Left kidney (tissue), 2 donors: ENCODE data around the gene ME3. TPM values are rescaled to one million over a fixed set of nuclear protein-coding genes. Genes with fewer than 3 reads are reported as not detected.
"Not testable (repeated sequence)": the region's sequence is repeated elsewhere in the genome, so short reads cannot be mapped to it uniquely, and the experiment has no call there.

Source experiments
- DNase-seq: peaks from one replicate; pipeline ENCODE4 v3.0.0-alpha.2; 2013
- polyA plus RNA-seq: library from polyadenylated mRNA; unstranded; fragments of 120-200 nt; gene quantifications from one replicate; pipeline ENCODE4 v1.2.1, GENCODE V29; 2013; ENCODE audit not compliant: insufficient read length

Gene ME3
- polyA plus RNA-seq, 1 donor, result 29.7 TPM

DNA sequence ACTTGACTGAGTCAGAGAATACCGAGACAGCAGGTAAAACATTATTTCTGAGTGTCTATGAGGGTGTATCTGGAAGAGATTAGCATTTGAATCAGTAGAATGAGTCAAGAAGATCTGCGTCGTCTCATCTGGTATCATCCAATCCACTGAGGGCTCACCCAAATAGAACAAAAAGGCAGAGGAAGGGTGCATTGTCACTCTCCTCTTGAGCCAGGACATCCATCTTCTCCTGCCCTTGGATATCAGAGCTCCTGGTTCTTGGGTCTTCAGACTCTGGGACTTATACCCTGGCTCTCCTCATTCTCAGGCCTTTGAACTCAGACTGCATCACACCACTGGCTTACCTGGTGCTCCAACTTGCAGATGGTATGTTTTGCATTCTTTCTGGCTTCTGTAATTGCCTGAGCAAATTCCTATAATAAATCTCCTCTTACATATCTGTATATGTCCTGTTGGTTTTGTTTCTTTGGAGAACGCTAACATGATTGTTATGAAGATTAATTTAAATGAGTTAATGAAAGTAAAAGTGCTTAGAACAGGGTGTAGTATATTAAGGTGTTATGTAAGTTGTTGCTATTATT lies 49.3 kb downstream of the ME3 start:
- DNase-seq, result no peak

DNA sequence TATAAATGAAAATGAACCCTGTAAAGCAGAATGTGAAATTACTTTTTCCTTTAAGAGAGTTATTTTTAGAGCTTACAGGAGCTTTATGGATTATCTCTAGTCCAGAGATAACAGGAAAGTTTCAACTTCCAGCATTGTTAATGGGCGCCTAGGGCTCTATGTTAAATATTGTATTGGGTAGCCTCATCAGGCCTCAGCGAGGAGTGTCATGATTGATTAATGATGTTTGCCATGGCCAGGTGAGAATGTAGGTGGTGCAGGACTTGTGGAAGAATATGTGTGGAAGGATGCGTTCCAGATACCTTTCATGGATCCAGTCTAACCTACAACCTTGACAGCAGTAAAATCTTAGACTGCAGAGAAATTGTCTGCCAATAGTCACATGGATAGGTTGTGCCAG lies 50.6 kb downstream of the ME3 start:
- DNase-seq, result no peak

DNA sequence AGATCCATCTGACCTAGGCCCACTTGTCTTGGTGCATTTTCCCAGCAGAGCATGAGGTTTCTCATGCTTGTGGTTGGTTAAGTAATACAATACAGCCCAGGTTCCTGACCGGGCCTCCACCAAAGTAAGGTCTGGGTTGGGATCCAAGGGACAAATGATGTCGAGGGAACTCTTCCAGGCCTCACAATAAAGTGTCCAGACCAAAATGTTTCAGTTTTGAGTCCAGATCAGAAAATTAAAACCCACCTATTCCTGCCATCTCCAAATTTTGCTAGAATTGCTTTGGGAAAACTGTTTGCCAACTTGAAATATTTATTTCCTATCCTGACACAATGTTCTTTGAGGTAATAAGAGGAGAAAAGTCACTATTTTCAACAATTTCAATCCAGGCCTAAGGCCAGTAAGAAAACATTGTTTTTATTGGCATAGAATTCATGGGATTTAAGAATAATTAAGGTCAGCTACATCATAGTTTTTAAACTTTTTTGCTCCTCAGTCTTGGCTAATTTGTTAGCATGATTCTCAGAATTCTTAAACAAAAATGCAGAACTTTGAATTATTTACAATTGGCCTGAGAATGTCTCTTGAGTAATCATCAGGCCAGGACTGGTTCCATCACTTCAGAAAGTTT lies 51.4 kb downstream of the ME3 start:
- DNase-seq, result no peak

DNA sequence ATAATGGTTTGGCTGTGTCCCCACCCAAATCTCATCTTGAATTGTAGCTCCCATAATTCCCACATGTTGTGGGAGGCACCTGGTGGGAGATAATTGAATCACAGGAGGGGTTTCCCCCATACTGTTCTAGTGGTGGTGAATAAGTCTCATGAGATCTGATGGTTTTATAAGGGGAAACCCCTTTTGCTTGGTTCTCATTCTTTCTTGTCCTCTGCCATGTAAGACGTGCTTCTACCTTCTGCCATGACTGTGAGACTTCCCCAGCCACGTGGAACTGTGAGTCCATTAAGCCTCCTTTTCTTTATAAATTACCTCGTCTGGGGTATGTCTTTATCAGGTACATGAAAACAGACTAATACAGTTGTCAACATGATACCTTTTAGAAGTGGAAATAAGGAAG lies 53.0 kb downstream of the ME3 start:
- not testable (repeated sequence) for DNase-seq

DNA sequence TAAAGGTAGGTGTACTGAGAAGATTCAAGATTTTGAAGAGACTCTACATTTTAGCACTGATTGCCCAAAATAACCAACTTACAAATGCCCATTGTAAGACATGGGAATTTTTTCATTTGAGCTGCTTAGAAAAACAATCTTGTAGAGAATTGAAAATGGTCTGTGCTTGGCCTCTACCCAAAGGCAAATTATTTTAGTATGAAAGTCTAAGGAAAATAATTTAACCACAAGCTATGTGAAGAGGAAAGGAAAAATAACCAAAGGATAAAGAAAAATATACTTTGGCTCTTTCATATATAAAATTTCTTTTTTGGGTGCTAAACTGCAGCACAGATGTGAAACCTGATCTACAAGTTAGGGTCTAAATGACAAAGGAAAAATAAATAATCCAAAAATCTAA lies 54.9 kb downstream of the ME3 start:
- no peak for DNase-seq

DNA sequence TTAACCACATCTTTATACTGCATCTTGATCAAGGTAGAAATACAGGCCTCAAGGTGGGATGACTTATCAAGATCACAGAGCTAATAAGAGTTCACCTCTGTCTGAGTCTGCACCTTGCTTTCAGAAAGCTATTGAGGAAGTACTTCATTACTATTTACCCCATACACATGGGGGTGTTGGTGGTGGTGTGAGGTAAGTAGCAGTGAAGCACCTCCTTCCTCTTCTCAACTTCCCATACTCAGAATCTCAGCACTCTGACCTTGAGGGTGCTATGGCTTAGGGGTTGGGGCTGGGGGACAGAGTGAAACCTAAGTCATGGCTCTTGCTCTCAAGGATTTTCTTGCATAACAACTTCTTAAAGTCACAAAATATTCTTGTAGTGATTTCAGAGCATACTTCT lies 56.9 kb downstream of the ME3 start:
- no peak for DNase-seq

DNA sequence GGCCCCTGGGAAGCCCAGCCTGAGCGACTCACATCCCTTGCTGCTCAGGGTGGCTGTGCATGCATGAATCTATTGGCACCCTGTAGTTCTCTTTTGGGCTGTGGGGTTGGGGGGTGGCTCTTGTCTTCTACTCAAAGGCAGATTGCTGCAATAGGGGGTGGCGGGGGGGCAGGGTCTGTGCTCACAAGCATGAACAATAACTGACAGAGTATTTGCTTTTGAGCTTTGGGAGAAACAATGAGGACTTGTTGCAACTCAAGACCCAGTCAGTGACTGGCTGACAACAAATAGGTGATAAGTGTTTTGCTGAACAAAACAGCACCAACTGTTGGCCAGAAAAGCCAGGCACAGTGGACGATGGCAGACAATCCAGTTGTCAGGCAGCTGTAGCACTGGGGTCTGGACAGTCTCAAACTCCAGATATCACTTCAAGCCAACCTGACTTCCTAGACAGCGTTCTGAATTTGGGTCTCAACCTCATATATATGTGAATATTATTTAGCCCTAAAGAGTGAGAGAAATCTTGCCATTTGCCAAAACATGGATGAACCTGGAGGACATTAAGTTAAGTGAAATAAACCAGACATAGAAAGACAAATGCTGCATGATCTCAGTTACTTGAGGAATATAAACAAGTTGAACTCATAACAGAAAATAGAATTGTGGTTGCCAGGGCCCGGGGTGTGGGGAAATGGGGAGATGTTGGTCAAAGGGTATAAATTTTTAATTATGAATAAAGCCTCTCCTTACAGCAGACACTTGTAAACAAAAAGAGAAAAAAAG lies 61.7 kb downstream of the ME3 start:
- no peak for DNase-seq

DNA sequence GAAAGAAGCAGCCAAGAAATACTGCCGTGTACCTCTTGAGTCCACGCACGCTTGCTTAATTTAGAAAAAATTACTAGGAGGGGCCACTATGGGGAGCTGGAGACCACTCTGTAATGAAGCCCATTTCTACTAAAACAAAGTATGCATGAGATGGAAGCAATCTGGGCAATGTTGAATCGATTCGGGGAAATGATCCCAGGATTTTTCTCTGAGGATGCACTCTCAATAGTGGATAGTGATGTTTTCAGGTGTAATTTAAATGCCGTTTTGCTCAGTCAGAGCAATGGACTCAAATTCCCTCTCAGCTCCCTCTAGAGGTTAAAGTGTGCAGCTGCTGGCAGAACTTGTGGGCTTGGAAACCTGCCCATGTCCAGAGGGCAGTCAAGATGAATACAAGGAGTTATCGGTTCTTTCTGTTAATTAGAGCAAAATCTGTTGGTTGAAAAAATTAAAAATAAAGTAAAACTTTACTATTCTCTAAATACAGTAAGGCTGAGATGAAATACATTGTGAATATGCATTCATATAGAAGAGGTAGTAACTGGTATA lies 64.1 kb downstream of the ME3 start:
- peak; percentile 68 for DNase-seq

DNA sequence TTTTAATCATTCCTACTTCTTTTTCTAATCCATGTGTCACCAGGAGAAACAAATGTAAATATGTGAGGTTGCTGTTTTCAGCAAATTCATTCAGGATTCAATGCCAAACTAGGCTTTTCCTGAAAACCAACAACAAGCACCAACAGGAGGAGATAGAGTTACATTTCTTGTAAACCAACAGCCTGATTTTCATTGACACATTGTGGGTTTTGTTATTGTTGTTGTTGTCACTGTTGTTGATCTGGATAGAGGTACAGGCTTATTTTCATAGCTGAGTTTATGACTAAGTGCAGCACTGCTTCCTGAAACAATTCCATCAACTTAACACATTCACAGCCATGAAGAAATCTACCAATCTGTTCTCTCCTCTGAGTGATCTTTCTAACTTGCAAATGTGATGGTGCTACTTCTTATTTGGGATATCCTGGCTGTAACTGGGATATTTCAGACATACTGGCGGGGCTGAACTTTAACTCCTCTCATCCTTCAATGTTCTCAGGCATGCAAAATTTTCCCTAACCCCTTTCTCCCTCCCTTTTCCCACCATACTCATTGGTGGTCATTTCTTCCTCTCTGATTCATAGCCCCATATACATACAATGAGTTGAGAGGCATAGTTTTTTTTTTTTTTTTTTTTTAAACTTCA lies 65.5 kb downstream of the ME3 start:
- no peak for DNase-seq

DNA sequence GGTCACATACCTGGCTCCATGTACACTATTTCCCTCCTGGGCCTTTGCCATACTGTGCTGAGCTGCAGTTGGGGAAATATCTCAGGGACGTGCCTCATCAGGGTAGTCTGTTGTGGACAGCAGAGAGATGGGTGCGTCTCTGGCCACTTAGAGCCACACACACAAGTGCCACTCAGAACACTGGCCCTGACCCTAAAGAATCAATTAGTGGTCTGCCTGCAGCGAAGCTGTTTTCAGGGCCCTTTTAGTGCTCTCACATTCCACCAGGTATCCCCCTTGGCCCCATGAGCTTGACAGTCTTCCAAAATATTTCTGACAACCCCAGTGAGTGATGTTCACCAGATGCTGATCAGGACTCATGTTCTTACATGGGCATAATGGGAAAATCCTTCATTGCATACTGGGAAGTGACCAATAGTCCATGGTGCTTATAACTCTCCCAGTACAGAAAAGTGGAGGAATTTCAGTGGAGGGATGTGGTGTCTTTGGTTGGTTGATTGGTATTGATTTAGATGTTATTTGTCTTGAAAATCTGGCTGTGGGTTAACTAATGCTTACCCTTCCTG lies 66.1 kb downstream of the ME3 start:
- no peak for DNase-seq

DNA sequence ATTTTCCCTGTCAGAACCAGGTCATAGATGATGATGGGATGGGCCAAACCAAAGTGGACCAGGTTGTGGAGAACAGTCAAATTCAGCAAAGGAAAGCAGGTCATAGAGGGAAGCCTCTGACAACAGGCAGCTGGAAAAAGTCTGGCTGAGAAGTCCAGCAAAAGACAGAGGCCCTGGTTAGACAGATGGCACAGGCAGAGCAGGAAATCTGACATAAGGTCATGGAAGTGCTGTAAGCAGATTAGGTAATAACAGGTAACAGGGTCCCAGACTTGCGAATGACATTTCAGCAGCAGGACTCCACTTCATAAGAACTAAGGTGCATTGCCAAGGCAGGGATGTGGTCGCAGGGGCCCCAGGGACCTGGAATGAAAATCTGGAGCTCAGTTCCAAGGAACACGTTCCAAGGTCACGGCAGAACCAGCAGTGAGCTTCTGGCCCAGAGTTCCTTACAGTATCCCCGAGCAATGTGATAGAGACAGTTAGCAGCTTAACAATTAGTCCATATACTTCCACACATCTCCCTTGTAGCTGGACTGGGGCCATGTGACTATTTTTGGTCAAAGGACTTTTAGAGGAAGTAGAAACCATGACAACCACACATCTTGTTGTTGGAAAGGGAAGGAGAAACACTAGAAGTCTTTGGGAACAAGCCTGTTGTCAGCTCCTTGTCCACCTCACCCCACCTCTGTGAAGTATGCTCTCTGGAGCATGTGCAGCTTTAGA lies 75.4 kb downstream of the ME3 start:
- DNase-seq, result no peak

DNA sequence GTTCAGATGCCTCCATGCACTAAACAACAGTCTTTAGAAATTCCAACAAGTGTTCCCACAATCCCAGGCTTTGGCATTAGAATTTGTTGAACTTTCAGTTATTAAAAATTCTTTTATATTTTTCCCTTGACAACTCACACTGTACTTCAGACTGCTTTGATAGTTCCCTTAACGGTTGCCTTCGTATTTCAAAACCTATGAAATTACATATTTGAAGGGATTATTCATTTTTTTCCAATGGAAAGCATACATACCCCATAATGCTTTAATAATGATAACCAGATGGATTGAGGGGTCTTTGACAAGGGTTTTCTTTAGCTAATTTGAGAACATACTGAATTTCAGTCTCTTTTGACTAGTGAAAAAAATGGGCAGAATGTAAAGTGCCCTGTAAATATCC lies 76.5 kb downstream of the ME3 start:
- DNase-seq, result no peak

DNA sequence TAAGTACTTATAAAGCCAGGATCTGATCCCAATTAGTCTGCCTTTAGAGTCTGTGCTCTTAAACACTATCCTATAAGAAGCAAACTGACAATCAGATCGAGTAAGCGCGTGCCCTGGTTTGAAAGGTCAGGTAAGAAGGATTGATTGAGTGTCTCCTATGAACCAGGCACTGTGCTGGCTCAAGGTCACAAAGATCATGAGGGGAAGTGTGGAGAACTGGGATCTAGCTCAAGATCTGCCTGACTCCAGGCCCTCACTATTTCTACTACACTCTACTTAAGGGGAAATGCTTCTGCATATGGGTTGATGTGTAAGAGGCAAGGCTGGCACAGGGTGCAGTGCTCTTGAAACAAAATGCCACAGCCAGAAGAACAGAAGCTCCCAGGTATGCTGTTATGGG lies 77.0 kb downstream of the ME3 start:
- no peak for DNase-seq

DNA sequence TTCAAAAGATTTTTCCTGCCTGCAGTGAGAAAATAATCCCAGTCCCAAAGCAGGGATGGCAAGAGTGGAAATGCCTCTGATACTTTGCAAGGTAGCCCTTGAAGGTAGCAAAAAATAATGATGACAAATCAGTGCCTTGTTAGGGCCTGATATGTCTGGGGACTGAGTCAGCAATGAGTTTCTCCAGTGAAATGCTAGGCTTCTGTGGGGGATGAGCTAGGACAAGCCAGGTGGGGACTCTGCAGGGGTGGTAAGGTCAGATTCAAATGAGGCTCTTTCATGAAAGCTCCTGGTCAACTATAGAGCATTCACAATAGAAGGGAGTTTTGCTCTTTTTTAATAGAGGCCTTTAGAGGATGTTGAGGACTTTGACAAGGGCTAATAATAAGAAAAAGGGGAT lies 77.7 kb downstream of the ME3 start:
- DNase-seq, result no peak

DNA sequence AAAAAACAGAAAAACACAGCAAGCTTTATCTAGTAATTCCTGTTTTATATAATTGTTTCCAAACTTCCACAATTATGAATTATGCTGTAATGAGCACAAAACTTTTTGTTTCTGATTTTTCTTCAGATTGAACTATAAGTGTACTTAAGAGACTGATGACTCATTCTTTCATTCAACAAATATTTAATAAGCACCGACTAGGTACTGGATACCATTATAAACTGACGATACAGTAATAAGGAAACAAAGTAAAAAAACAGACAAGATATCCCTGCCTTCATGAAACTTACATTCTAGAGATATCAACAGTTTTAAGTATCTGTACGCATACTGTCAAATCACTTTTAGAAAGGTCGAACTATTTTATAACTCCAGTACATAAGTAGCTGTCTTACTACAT lies 78.6 kb downstream of the ME3 start:
- DNase-seq, result no peak

DNA sequence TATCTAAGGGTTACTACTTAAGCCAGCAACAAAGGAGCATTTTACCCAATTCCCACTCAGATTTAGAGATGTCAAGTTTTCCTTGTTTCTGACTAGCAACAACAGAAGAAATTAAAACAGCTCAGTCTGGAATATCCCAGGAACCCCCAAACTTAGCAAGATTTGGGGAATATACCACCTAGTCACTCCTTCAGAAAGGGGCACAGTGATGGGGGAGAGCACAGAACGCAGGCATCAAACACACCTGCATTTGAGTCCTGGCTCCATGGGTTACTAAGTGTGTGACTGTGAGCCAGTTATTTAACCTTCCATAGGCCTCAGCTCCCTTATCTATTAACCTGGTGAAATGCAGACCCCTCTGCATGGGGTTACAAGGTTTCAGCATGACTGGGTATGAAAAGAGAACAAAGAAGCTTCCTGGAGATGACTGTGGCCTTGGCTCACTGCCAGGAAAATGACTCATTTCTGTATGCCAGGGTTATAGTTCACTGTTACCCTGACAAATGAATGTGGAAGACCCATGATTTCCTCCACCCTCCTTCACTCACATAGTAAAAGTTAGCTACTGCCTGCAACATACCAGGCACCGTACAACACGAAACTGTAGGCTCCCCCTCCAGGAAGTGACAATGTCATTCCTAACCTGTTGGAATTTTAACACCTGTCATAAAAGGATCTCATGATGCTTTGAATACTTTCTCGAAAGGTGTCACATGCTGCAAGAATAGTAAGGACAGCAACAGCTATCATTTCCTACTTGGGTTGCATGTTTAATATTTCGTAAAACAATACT lies 79.6 kb downstream of the ME3 start:
- DNase-seq, result peak; percentile 58

DNA sequence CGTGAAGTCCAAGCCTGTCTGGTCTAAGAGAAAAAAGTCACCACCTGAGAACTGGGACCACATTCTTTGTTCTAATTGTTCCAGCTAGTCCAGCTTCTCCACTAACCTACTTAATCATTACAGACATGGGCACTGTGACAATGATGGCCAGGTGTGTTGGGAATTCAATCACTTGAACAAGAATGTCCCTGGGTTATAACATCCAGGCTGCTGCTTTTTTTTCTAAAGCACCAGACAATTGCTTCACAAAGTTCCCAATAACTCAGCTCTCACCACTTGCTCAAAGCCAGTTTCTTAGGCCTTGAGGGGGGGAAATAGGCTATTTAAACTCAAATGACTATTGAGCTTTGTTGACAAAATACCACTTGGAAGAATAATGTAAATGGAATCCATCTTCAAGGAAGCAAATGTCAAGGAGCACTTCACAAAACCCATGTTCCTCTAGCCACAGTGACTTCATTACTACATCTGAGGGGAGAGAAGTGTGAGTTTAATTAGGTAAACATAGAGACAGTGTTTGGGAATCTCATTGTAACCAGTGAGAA lies 80.3 kb downstream of the ME3 start:
- DNase-seq, result no peak

DNA sequence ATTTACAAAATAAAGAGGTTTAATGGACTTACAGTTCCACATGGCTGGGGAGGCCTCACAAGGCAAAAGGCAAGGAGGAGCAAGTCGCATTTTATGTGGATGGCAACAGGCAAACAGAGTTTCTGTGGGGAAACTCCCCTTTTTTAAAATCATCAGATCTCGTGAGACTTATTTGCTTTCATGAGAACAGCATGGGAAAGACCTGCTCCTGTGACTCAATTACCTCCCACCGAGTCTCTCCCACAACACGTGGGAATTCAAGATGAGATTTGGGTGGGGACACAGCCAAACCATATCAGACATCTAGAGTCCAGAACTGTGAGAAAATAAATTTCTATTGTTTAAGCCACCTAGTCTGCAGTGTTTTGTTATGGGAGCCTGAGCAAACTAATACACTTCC lies 80.8 kb downstream of the ME3 start:
- no peak for DNase-seq

DNA sequence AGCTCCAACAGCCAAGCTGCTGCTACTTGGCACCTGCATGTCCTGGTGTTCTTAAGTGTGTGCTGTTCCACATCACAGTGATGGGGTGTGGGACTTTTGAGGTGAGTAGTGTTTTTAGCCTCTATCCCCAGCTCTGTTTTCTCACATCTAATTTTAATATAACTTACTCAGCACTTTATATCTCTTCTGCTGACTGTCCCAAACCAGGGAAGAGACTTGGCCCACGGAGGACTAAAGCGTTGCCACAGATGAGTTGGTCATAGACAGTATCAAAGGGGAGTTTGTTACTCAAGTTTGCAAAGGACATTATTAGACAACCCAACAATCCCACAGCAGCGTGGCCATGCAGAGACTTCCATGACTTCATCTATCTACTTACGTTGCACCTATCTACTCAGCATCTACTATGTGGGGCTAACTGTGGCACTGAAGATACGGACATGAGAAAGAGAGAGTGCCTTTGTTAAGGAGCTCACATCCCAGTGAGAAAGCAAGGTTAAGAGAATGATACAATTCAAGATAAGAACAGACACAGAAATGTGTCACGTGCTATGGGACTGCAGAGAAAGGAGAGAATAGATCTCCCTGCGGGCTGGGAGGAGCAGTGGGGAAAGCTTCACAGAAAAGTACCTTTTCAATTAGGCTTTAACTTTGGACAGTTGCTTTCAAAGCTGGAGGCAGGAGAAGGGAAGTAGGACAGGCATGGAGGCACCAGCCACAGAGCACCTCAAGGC lies 82.4 kb downstream of the ME3 start:
- DNase-seq, result no peak

DNA sequence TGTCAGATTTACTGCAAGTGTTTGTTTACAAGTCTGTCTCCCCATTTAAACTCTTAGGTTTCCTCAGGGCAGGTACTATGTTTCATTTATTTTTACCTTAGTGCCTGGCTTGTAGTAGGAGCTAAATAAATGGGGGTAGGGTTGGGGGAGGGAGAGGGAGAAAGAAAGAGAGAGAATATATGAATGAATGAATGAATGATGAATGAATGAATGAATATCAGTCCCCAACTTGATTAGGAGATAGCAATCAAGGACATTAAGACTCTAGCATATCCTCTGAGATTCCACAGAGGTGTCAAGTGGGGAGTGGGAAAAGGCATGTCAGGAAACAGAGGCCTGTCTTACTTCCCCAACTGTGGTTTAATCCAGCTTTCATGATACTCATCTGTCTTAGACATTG lies 83.2 kb downstream of the ME3 start:
- no peak for DNase-seq
